GM19455 (cell line): ENCODE measurements around the gene HMGB4.

Experiments
- ATAC-seq: cut with Tn5 transposase; IDR thresholded peaks from one replicate; pipeline ENCODE4 v1.9.1; 2021; ENCODE audit not compliant: unreplicated experiment

HMGB4 gene, protein sequence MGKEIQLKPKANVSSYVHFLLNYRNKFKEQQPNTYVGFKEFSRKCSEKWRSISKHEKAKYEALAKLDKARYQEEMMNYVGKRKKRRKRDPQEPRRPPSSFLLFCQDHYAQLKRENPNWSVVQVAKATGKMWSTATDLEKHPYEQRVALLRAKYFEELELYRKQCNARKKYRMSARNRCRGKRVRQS

GRCh38 chr1:33863779-33864178 is at the start of gene HMGB4:
Gene HMGB4, plus strand, starts transcription at chr1:33864079. Its CDS starts 113 bp downstream, at chr1:33864192.
- ATAC-seq, result no peak

DNA sequence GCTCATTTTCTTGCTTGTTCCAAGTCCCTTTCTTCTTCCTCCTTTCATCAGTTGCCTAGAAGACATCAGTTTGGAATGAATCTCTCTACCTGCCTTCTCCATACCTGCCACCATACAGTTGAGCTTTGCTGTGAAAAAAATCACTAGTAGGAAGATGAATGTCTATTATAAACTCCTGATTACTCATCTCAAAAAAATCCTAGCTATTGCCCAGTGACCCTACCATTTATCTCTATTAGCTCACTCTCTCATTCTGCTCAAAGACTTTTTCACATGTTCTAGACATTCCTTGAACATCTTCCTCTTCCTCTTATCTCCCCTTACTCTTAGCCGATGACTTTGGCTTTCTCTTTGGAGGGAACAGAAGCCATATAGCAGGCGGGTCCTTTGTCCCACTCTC is 49.7 kb upstream of the HMGB4 start:
- ATAC-seq, result no peak

- ATAC-seq, result no peak
These were observed 48.8 kb upstream of the HMGB4 start for GRCh38 chr1:33815061-33815460.

DNA sequence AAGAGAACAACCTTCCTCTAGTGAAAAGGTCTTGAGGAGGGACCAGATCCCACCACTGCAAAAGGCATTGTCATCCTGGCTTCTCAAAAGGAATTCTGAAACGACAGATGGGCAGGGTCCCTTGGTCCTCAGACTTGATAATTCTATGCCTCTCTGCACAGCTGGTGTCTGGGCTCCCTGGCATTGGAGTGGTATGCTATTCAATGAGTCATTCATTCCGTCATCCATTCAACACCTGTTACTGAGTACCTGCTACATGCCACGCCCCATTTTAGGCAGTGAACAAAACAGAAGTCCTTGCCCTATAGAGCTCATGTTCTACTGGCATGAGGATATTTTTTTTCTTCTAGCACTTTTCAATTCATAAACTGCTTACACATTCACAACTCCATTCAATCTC is 45.8 kb upstream of the HMGB4 start:
- ATAC-seq, result no peak

DNA sequence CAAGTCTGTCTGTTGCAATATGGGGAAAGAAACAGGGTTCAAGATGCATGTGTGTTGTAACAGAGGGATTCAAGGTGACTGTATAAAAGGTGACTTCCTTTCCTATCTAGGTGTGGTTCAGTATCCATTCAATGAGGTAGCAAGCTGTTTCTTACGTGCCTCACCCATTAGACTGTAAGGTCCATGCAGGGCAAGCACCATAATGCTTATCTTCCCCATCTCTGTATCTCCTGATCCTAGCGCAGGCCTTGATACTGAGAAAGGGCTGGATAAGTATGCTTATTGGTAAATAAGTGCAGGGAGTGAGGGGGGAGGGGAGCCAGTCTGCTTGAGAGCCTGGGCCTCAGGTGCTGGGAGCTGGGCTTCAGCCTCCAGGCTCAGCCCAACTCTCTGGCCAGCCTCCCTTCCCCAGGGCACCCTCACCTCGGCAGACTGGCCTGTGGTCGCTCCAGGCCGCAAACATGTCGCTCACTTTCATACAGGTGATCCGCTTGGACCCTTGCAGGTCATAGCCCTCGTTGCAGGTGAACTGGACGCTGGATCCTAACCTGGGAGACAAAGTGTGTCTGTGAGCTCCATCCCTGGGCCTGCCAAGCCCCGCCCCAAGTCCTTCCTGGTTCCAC is 44.5 kb upstream of the HMGB4 start:
- no peak for ATAC-seq

- ATAC-seq, result no peak
These were observed 44.0 kb upstream of the HMGB4 start for GRCh38 chr1:33819913-33820311.

- no peak for ATAC-seq
These were observed 43.1 kb upstream of the HMGB4 start for GRCh38 chr1:33820804-33821203.

GRCh38 chr1:33821291-33821690 is 42.6 kb upstream of the HMGB4 start:
- ATAC-seq, result no peak

DNA sequence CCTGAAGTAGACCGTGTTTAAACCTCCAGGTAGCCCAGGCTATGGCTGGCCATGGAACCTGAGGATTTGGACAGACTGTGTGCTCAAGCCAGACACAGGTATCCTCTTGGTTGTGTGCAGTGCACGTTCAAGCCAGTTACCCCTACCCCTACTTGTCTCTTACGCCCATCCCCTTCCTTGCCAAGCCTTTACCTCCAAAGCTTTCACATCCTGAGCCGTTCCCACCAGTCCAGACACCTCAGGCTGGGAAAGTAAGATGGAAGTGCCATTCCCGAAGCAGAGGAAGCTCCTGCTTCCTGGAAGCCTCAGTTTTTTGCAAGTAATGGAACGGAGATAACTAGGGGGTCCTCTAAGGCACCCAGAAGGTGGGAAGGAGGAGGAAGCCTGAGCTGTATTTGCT is 41.5 kb upstream of the HMGB4 start:
- ATAC-seq, result no peak

DNA sequence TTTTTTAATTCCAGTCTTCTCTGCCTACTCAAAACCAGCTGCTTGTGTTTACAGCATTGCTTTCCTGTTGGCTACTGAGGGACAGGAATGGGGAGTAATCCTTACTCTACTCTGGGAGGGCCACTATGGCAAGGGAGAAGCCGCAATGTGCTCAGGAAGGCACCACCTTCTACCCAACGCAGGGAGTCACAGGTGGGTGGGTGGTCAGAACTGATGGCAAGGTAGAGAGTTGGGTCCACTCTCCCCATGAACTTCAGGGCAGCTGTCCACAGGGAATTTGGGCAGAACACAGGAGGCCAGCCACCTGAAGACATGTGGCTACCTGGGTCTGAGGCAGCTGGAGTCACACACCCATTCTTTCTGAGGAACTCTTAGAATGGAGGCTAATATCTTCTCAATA is 40.5 kb upstream of the HMGB4 start:
- no peak for ATAC-seq

GRCh38 chr1:33823830-33824229 is 40.0 kb upstream of the HMGB4 start:
- ATAC-seq, result no peak

DNA sequence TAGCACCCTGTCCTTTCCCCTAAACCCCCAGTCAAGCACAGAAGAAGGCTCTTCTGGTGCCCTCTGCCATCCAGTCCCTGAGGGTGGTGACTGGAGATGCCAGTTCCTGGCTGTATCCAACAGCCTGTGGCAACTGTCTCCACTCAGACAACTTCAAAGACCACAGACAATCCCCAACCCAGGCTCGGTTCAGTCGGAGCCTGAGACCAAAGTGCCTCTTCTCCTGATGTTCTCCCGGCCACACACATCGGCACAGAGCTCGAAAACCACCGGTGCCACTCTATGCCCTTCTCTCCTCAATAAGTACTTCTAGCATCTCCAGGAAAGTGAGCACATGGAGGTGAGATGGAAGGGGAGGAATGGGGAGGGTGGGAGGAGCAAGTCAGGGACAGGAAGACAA is 39.6 kb upstream of the HMGB4 start:
- ATAC-seq, result no peak

GRCh38 chr1:33824971-33825370 is 38.9 kb upstream of the HMGB4 start:
- no peak for ATAC-seq

- no peak for ATAC-seq
These were observed 38.4 kb upstream of the HMGB4 start for GRCh38 chr1:33825506-33825905.

DNA sequence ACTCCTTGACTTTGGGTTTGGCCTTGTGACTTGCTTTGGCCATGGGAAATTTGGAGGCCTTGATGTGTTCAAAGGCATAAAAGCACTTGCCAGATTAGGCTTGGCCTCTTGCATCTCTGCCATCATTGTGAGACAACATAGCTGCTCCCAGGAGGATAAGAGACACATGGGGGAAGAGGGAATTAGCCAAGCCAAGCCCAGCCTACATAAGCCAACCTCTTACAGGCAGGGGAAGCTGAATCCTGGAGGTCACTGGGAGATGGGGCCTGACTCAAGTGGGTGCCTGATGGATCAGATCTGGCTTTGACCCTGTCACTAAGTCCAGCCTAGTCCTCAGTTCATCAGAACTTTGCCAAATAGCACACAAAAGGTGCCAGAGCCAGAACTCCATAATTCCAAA is 37.6 kb upstream of the HMGB4 start:
- no peak for ATAC-seq

DNA sequence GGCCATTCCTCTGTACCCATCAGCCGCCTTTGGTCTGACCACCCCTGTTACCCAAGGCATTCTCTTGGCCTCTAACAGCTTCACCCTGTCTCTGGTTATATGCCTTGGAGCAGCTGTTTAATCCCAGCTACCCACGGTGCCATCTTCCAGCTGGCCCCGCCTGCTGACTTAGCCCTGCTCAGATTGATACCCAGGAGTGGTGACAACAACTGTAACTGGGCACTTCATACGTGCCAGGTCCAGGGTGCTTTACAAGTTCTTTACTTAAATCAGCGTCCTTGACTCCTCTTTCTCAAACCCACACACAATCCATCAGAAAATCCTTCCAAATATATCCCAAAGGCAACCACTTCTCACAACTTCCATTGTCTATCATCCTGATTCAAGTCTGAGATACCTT is 37.2 kb upstream of the HMGB4 start:
- ATAC-seq, result no peak

DNA sequence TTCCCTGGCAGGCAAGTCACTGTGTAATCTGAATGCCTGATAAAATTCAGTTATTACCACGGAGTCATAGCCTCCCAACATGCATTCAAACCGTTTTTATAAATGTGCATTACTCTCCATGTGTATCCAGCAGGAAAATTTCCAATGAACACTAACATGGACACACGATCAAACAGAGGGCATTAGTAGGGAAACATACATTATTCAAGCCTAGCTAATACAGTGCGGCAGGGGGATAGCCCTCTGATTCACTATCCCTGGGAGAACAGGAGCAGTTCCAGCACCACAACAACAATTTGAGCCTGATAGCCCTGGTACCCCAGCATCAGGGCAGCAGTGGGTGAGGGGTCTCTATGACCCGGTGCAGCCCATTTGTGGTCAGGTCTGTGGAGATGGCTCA is 35.8 kb upstream of the HMGB4 start:
- ATAC-seq, result no peak

GRCh38 chr1:33828654-33829053 is 35.2 kb upstream of the HMGB4 start:
- ATAC-seq, result no peak

DNA sequence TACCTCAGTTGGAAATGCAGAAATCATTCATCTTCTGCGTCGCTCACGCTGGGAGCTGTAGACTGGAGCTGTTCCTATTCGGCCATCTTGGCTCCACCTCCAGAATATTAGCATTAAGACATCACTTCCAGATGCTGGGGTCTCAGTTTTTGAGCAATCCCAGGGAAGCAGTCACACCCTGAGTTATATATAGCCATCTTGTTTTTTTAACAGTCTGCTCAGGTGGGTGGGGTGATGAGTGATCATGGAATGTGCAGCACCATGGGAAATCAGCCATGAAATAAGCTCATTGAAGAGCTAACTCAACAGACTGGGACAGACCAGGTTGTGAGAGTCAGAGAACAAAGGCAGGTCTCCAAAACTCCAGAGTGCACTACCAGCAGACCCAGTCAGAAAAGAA is 27.0 kb upstream of the HMGB4 start:
- ATAC-seq, result no peak

GRCh38 chr1:33837635-33838034 is 26.2 kb upstream of the HMGB4 start:
- ATAC-seq, result no peak

GRCh38 chr1:33841494-33841893 is 22.4 kb upstream of the HMGB4 start:
- ATAC-seq, result no peak

GRCh38 chr1:33842348-33842747 is 21.5 kb upstream of the HMGB4 start:
- ATAC-seq, result no peak

GRCh38 chr1:33844166-33844565 is 19.7 kb upstream of the HMGB4 start:
- no peak for ATAC-seq
